ENCODE results near the gene KIAA1549. TPM values are rescaled to one million over a fixed set of nuclear protein-coding genes. Genes with fewer than 3 reads are reported as not detected.

Gene KIAA1549
- total RNA-seq, 1 donor from 2014 or later: 21.6 TPM

- FAIRE-seq (no peak), DNase-seq (ENCODE audit: low spot score in 2 of 2) (no peak)
These were observed 64.9 kb downstream of the KIAA1549 start for GRCh38 chr7:138916275-138916674.

- DNase-seq (ENCODE audit: low spot score in 2 of 2) (no peak), FAIRE-seq (no peak)
These were observed 67.4 kb downstream of the KIAA1549 start for GRCh38 chr7:138913783-138914182.

DNA sequence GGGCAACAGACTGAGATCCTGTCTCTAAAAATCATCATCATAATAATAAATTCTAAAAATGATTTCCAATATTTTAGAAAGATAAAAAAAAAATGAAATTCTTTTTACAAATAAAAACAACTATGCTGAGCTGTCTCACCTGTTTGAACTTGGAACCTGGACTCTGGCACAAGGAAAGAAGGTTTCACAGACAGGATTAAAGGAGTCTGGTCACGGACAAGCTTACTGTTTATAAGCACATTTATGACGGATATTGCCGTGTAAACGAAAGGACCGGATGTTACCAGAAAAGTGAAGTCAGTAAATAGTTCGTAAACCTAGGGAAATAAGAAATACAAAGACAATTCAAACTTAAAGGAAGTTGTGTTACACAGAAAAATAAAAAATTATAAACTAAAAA lies 70.2 kb downstream of the KIAA1549 start:
- FAIRE-seq (no peak), DNase-seq (ENCODE audit: low spot score in 2 of 2) (no peak)

- no peak for DNase-seq (ENCODE audit: low spot score in 2 of 2)
- FAIRE-seq: no peak
These were observed 73.3 kb downstream of the KIAA1549 start for GRCh38 chr7:138907850-138908249.

DNA sequence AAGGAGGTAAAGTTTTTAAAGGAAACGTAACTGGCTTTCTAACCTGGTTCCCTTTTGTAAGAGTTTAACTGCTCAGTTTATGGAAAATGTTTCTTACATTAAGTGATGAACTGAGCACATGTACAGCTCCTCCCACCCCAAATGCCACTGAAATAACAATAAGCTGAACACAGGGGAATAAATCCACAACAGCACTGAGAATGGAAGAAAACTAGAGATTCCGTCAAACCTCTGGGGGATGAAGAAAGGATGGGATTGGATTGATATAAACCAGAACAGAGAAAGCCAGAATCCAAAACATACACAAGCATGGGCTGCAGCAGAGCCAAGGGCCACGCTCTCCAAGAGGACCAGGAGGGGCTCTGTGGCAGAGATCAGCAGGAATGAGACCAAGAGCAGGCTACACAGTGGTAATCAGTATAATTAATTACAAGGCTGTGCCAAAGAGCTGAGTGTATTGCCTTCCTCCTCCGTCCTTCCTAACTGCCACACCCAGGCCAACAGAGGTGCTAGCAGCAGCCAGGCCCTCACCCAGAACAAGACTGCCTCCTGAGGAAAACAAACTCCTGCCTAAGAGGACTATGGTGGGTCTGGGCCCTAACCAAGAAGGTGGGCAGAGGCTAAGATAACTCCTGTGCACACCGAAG lies 73.9 kb downstream of the KIAA1549 start:
- DNase-seq (ENCODE audit: low spot score in 2 of 2) (no peak), FAIRE-seq (no peak)

GRCh38 chr7:138903859-138904435 lies 77.2 kb downstream of the KIAA1549 start:
- FAIRE-seq: no peak
- no peak for DNase-seq (ENCODE audit: low spot score in 2 of 2)

DNA sequence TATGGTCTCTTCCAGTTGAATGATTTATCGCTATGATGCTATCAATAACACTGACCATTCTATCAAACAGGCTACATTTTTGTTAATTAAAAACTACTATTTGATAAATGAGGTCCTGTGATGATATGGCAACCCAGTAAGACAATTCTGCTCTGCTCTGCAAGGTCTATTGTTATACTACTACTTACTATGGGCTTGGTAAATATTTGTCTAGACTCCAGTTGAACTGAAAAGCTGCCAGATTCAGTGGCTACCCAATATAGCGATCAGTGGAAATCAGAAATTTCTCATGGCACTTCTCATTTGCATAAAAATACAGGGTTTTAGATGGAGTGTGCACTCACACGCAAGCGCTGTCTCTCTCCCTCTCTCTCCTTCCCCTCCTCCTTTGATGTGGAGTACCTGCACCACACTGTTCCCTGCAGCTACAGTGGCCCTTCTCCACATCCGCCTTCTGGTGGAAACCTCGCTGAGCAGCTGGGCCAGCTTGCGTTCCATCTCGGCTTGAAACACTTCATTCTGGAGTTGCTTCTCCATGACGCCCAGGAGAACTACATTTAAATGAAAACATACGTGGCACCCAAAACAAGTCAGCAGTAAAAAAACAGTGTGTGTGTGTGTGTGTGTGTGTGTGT lies 77.9 kb downstream of the KIAA1549 start:
- DNase-seq (ENCODE audit: low spot score in 2 of 2) (no peak), FAIRE-seq (no peak)

GRCh38 chr7:138902161-138902560 lies 79.0 kb downstream of the KIAA1549 start:
- no peak for FAIRE-seq
- no peak for DNase-seq (ENCODE audit: low spot score in 2 of 2)

GRCh38 chr7:138900035-138900828 lies 81.0 kb downstream of the KIAA1549 start:
- no peak for FAIRE-seq
- no peak for DNase-seq (ENCODE audit: low spot score in 2 of 2)

GRCh38 chr7:138898802-138899201 lies 82.4 kb downstream of the KIAA1549 start:
- DNase-seq (ENCODE audit: low spot score in 2 of 2) (no peak), FAIRE-seq (no peak)

DNA sequence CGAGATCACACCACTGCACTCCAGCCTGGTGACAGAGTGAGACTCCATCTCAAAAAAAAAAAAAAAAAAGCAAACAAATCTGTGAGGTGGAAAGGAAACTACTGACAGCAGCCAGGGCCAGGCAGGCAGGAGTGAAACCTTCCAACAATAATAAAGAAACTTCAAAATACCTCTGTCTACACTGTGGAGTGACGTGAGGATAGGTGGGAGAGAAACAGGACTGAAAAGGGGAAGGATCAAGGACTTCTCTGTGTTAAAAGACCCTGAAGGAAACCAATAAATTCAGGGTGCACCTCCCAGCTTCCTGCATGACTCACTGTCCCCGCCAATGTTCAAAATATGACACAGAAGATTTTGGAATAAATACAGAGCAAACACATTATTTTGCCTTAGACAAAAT lies 82.9 kb downstream of the KIAA1549 start:
- DNase-seq (ENCODE audit: low spot score in 2 of 2) (no peak), FAIRE-seq (no peak)

DNA sequence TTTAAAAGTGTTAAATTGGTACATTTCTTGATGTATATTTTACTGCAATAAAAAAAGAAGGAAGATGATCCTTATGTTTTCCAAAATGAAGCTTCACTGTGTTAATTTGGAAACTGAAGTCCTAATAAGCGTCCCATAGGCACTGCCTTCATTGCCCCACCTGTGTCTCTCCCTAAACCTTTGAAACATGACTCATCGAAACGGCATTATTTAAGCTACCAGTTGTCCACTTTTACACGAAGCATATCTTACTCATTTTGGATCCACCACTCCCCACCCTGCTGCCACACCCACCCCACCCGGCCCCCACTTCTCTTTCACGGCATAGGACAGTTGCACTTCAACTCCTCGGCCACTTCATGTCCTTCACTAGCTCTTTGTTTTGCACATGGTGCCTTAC lies 85.5 kb downstream of the KIAA1549 start:
- no peak for FAIRE-seq

GRCh38 chr7:138893258-138893657 lies 87.9 kb downstream of the KIAA1549 start:
- FAIRE-seq: no peak
- no peak for DNase-seq (ENCODE audit: low spot score in 2 of 2)

More for the DNA sequence above, 85.5 kb downstream of the KIAA1549 start:
- DNase-seq (ENCODE audit: low spot score in 2 of 2): no peak

GRCh38 chr7:138892812-138893211 lies 88.4 kb downstream of the KIAA1549 start:
- DNase-seq (ENCODE audit: low spot score in 2 of 2): no peak
- no peak for FAIRE-seq

DNA sequence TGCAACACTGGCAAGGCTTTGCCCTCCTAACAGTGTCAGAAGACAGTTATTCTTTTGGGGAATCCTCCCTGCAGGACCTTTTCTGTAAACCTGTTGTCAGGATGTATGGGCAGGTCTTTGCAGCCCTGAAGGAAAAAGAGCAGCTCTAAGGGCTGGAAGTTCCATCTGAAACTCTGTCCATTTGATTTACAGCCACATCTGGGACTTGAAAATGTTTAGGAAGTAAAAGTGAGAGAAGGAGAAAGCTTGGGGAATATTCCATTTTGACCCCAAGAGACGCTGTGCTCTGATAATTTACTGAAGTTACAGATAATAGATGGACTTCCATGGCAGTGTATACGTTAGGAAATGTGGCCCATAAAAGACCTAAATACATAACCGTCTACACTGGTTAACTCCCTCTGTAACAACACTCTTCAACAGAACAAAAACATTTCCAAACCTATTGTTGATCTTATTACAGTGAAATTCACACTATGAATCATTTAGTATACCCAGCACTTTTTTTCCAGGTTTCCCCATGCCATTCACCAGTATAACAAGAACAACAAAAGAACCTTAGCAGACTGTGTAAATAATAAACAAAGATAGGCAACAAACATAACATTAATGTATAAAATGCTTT lies 89.1 kb downstream of the KIAA1549 start:
- no peak for DNase-seq (ENCODE audit: low spot score in 2 of 2)
- FAIRE-seq: no peak

DNA sequence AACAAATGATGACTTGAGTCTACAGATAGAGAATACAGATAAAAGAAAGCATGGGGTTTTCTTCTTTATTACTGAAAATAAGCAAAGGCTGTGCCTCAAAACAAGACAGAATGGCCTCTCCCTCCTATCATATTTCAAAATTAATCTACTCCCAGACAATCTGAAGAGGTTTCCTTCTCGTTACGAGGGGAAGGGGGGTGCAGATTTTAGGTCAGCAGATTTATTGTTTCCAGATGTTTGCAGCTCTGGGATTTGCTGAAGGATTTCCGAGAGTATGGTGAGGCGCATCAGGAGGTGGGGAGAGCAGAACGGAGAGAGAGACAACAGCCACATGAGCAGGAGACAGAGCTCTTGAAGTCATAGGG lies 89.8 kb downstream of the KIAA1549 start:
- no peak for FAIRE-seq
- no peak for DNase-seq (ENCODE audit: low spot score in 2 of 2)

DNA sequence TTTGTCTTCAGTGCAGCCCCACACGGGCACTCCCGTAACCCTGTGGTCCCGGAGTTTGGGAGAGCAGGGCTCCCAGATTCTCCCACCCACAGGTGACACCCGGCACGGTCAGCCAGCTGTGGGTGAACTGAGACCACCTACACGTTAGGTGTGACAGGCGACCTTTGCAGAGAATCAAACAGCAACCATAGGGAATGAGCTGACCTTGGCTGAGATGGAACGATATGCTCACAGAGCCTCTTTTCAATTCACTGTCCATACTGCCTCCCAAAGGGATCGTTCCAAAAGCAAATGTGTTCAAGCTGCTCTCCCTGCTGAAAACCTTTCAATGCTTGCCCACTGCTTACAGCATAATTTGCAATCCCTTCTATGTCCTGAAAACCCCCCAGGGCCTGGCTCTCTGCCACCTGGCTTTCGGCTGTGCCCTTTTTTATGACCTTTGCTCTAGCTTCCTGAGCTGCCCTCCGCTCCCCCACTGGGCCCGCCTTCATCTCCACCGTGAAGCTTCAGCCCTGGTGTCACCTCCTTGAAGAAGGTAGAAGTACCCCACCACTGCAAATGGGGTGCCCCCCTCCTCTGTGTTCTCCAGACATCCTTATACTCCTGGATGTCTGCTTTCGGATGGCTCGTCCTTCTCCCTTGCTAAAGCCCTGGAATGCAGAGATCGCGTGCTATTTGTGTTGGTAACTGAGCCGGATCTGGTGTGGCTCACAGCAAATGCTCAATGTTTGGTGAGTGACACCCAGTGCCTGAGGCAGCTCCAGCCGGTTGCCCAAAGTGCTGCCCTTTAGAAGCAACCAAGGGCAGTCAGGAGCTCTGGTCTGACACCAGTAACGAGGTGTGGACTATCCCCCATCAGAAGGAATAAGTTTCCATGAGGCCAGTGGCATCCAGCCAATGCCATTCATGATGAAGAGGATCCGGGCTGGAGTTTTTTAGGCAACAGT lies 90.4 kb downstream of the KIAA1549 start:
- FAIRE-seq: no peak
- no peak for DNase-seq (ENCODE audit: low spot score in 2 of 2)

DNA sequence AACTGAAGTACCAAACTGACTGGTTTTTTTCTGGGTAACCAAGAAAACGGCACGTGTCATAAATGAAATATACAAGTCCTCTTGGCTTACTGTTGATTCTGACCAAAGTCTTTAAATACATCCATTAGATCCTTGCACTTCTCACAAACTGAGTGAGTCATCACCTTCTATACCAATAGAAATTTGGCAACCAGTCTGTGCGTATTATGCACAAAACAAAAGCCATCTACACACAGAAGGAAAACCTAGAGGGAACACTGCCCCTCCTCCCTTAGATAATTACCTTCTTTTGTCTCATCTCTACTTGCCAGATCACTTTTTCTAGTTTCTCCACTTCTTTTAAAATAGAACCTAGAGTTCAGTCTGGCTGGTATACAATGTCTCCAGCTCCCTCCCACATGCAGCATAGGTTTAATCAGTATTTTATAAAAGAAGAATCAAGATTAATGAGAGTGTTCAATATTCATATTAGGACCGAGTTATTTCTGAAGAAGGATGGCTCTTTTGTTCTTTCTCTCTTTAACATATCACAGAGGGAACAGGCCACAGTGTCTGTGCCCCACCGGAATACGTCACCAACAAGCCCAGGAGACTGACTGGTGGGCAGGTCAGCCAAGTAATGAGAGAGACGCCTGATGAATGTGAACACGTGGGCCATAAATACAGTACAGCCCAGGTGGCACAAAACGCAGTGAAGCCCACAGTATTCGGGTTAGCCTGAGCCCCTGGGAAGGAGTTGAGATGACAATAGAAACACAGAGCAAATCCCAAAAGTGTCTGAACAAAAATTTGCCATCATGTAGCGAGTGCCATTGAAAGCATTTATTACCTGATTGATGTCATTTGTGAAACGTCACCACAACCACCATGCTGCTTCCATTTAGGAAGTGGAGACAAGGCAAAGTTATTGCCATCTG lies 91.3 kb downstream of the KIAA1549 start:
- DNase-seq (ENCODE audit: low spot score in 2 of 2) (no peak), FAIRE-seq (no peak)

Measured in frontal cortex (tissue), 4 donors.